ENCODE measurements around the gene POMT1. TPM values are rescaled to one million over a fixed set of nuclear protein-coding genes. Genes with fewer than 3 reads are reported as not detected.

POMT1 gene
- total RNA-seq, 1 experiment from 2014 or later, result 29.0 TPM

DNA sequence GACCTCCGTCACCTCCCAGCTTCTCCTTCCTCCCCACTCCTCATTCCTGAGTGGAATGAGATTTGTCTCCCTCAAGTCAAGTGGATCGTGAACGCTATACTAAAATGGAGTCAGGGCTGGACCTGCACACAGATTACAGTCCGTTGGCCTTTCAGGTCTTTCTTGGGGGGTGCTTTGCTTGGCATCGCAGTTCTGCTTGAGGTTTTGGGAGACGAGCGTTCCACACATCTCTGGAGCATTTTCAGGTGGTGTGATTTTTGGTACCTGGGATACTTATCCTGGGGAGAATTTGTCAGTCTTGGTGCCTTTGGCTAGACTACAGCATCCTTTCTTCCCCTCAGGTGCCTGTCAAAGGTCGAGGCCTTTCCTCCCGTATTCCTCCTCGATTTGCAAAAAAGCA lies 23.8 kb upstream of the POMT1 start:
- H3K4me3 ChIP-seq (ENCODE audit: low read length), result no peak overlapping the region
- no peak overlapping the region for H3K27ac ChIP-seq (ENCODE audit: low read length)
- no peak for DNase-seq
- peaks cover 26% of the 10 kb centered on the region for H3K79me2 ChIP-seq (ENCODE audit: low read length)
- H4K20me1 ChIP-seq (ENCODE audit: insufficient read depth, low read depth, low read length), result peaks cover 40% of the 10 kb centered on the region
- peaks cover 46% of the 10 kb centered on the region for H3K36me3 ChIP-seq (ENCODE audit: insufficient read depth, low read length)
- H3K27me3 ChIP-seq (ENCODE audit: low read length), result no peaks in the 10 kb centered on the region
- H3K4me1 ChIP-seq (ENCODE audit: low read length), result no peaks in the 10 kb centered on the region
- H3K4me2 ChIP-seq (ENCODE audit: low read depth, low read length, poor library complexity, severe bottlenecking), result no peak overlapping the region
- H3K9me3 ChIP-seq (ENCODE audit: low read length), result no peaks in the 10 kb centered on the region
- H3K9me2 ChIP-seq (replicated peaks; ENCODE audit: insufficient read depth, low read length), result no peaks in the 10 kb centered on the region
- H3K9ac ChIP-seq (ENCODE audit: low read length), result no peak overlapping the region
- no peak overlapping the region for H2AFZ ChIP-seq (ENCODE audit: low read length)

- peaks cover 43% of the 10 kb centered on the region for H4K20me1 ChIP-seq (ENCODE audit: insufficient read depth, low read depth, low read length)
- no peaks in the 10 kb centered on the region for H3K27me3 ChIP-seq (ENCODE audit: low read length)
- H3K79me2 ChIP-seq (ENCODE audit: low read length), result peaks cover 26% of the 10 kb centered on the region
- no peak overlapping the region for H3K4me3 ChIP-seq (ENCODE audit: low read length)
- H3K36me3 ChIP-seq (ENCODE audit: insufficient read depth, low read length), result peaks cover 46% of the 10 kb centered on the region
- H3K4me2 ChIP-seq (ENCODE audit: low read depth, low read length, poor library complexity, severe bottlenecking), result no peak overlapping the region
- H2AFZ ChIP-seq (ENCODE audit: low read length), result no peak overlapping the region
- DNase-seq, result no peak
- no peaks in the 10 kb centered on the region for H3K9me2 ChIP-seq (replicated peaks; ENCODE audit: insufficient read depth, low read length)
- no peak overlapping the region for H3K9ac ChIP-seq (ENCODE audit: low read length)
- no peaks in the 10 kb centered on the region for H3K9me3 ChIP-seq (ENCODE audit: low read length)
- H3K27ac ChIP-seq (ENCODE audit: low read length), result no peak overlapping the region
- H3K4me1 ChIP-seq (ENCODE audit: low read length), result no peaks in the 10 kb centered on the region
Observed at GRCh38 chr9:131480258-131480657, 22.5 kb upstream of the POMT1 start.

DNA sequence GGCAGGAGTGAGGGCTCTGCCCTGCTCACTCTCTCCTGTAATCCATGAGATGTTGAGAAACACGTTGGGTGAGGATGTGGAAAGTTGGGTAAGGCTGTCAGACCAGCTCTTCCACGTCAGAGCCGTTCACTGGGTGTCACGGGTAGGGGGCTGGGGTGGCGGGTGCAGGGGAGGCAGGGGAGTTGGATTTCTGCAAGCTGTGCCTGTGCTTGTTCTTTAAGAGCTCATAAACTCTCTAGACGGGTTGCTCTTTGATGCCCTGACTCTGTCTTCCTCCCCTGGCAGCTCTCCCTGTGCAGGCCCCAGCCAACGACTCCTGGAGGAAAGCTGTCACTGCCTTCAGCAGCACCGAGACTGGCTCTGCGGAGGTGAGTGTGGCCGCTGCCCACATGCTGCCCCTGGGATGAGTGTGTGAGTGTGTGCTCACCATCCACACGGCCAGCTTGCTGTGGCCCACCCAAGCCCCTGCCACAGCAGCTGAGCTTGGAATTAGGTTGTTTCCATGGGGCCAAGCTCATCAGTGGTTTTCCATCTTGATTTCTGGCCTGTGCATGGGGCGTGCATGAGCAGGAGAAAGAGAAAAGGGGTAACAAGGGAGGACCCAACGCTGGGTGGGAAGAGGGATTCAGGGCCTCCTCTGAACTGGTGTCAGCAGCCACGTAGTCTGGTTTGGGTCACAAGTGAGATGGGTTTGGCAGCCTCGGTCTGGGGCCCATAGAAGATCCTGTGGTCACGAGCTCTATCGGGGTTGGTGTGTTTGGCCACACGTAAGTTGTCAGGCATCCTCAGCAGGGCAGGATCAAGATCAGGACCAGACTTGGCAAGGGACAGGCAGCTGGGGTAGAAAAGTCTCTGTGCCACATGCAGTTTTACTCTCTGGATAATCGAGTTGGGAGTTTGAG lies 21.0 kb upstream of the POMT1 start:
- Histone ChIP-seq H3K4me1 (ENCODE audit: low read length) (no peaks in the 10 kb centered on the region), H3K27me3 (ENCODE audit: low read length) (no peaks in the 10 kb centered on the region), H4K20me1 (ENCODE audit: insufficient read depth, low read depth, low read length) (peaks cover 39% of the 10 kb centered on the region), H3K9me2 (replicated peaks; ENCODE audit: insufficient read depth, low read length) (no peaks in the 10 kb centered on the region), H3K4me2 (ENCODE audit: low read depth, low read length, poor library complexity, severe bottlenecking) (no peak overlapping the region), H3K9ac (ENCODE audit: low read length) (no peak overlapping the region), H3K79me2 (ENCODE audit: low read length) (peaks cover 26% of the 10 kb centered on the region), H3K36me3 (ENCODE audit: insufficient read depth, low read length) (peaks cover 49% of the 10 kb centered on the region), H2AFZ (ENCODE audit: low read length) (no peak overlapping the region), H3K4me3 (ENCODE audit: low read length) (no peak overlapping the region), H3K27ac (ENCODE audit: low read length) (no peak overlapping the region), H3K9me3 (ENCODE audit: low read length) (no peaks in the 10 kb centered on the region)
- DNase-seq, result no peak

GRCh38 chr9:131482343-131483006 lies 20.2 kb upstream of the POMT1 start:
- Histone ChIP-seq H3K36me3 (ENCODE audit: insufficient read depth, low read length) (peaks cover 48% of the 10 kb centered on the region), H3K27ac (ENCODE audit: low read length) (no peak overlapping the region), H2AFZ (ENCODE audit: low read length) (no peak overlapping the region), H3K9ac (ENCODE audit: low read length) (no peak overlapping the region), H3K27me3 (ENCODE audit: low read length) (no peaks in the 10 kb centered on the region), H4K20me1 (ENCODE audit: insufficient read depth, low read depth, low read length) (peaks cover 32% of the 10 kb centered on the region), H3K4me2 (ENCODE audit: low read depth, low read length, poor library complexity, severe bottlenecking) (no peak overlapping the region), H3K9me3 (ENCODE audit: low read length) (no peaks in the 10 kb centered on the region), H3K79me2 (ENCODE audit: low read length) (peaks cover 25% of the 10 kb centered on the region), H3K4me3 (ENCODE audit: low read length) (no peak overlapping the region), H3K9me2 (replicated peaks; ENCODE audit: insufficient read depth, low read length) (no peaks in the 10 kb centered on the region), H3K4me1 (ENCODE audit: low read length) (no peaks in the 10 kb centered on the region)
- DNase-seq, result no peak

GRCh38 chr9:131483319-131484050 lies 19.2 kb upstream of the POMT1 start:
- Histone ChIP-seq H3K9me2 (replicated peaks; ENCODE audit: insufficient read depth, low read length) (no peaks in the 10 kb centered on the region), H3K27me3 (ENCODE audit: low read length) (no peaks in the 10 kb centered on the region), H3K4me1 (ENCODE audit: low read length) (no peaks in the 10 kb centered on the region), H3K9me3 (ENCODE audit: low read length) (no peaks in the 10 kb centered on the region), H3K4me3 (ENCODE audit: low read length) (no peak overlapping the region), H3K36me3 (ENCODE audit: insufficient read depth, low read length) (peaks cover 48% of the 10 kb centered on the region), H3K9ac (ENCODE audit: low read length) (no peak overlapping the region), H2AFZ (ENCODE audit: low read length) (no peak overlapping the region), H3K4me2 (ENCODE audit: low read depth, low read length, poor library complexity, severe bottlenecking) (no peak overlapping the region), H3K27ac (ENCODE audit: low read length) (no peak overlapping the region), H3K79me2 (ENCODE audit: low read length) (peaks cover 18% of the 10 kb centered on the region), H4K20me1 (ENCODE audit: insufficient read depth, low read depth, low read length) (peaks cover 24% of the 10 kb centered on the region)
- no peak for DNase-seq

DNA sequence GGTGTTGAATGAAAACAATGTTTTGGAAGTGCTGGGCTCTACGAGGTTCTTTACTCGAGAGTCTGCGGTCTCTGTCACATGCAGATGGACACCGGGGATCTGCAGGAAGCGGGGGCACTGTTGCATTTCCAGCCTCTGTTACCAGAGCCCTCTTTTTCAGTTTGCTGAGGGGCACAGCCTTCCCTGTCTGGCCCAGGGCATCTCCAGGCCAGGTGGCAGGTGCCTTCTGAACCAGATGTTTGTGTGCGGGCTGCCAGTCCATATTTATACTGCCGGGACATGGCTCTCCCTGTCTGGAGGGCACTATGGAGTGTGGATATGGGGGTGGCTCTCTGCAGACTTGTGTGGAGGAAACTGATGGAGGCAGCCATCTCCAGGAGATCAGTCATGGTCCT lies 18.7 kb upstream of the POMT1 start:
- H4K20me1 ChIP-seq (ENCODE audit: insufficient read depth, low read depth, low read length), result peaks cover 19% of the 10 kb centered on the region
- no peaks in the 10 kb centered on the region for H3K9me2 ChIP-seq (replicated peaks; ENCODE audit: insufficient read depth, low read length)
- no peak overlapping the region for H3K27ac ChIP-seq (ENCODE audit: low read length)
- H3K4me2 ChIP-seq (ENCODE audit: low read depth, low read length, poor library complexity, severe bottlenecking), result no peak overlapping the region
- no peak for DNase-seq
- no peak overlapping the region for H3K4me3 ChIP-seq (ENCODE audit: low read length)
- H3K27me3 ChIP-seq (ENCODE audit: low read length), result no peaks in the 10 kb centered on the region
- H3K9me3 ChIP-seq (ENCODE audit: low read length), result no peaks in the 10 kb centered on the region
- peaks cover 13% of the 10 kb centered on the region for H3K79me2 ChIP-seq (ENCODE audit: low read length)
- H2AFZ ChIP-seq (ENCODE audit: low read length), result no peak overlapping the region
- peaks cover 43% of the 10 kb centered on the region for H3K36me3 ChIP-seq (ENCODE audit: insufficient read depth, low read length)
- H3K4me1 ChIP-seq (ENCODE audit: low read length), result no peaks in the 10 kb centered on the region
- H3K9ac ChIP-seq (ENCODE audit: low read length), result no peak overlapping the region

GRCh38 chr9:131484560-131485185 lies 18.0 kb upstream of the POMT1 start:
- Histone ChIP-seq H4K20me1 (ENCODE audit: insufficient read depth, low read depth, low read length) (0 out of 2 replicates have a peak, but pooled peaks cover 13% of the 10 kb centered on the region), H3K9me2 (replicated peaks; ENCODE audit: insufficient read depth, low read length) (no peaks in the 10 kb centered on the region), H3K4me3 (ENCODE audit: low read length) (no peak overlapping the region), H3K79me2 (ENCODE audit: low read length) (peaks cover 8% of the 10 kb centered on the region), H2AFZ (ENCODE audit: low read length) (no peak overlapping the region), H3K27ac (ENCODE audit: low read length) (no peak overlapping the region), H3K36me3 (ENCODE audit: insufficient read depth, low read length) (peaks cover 37% of the 10 kb centered on the region), H3K4me2 (ENCODE audit: low read depth, low read length, poor library complexity, severe bottlenecking) (no peak overlapping the region), H3K27me3 (ENCODE audit: low read length) (no peaks in the 10 kb centered on the region), H3K9ac (ENCODE audit: low read length) (no peak overlapping the region), H3K4me1 (ENCODE audit: low read length) (no peaks in the 10 kb centered on the region), H3K9me3 (ENCODE audit: low read length) (no peaks in the 10 kb centered on the region)
- DNase-seq, result no peak
